ENCODE results near the gene BCDIN3D.

BCDIN3D gene

DNA sequence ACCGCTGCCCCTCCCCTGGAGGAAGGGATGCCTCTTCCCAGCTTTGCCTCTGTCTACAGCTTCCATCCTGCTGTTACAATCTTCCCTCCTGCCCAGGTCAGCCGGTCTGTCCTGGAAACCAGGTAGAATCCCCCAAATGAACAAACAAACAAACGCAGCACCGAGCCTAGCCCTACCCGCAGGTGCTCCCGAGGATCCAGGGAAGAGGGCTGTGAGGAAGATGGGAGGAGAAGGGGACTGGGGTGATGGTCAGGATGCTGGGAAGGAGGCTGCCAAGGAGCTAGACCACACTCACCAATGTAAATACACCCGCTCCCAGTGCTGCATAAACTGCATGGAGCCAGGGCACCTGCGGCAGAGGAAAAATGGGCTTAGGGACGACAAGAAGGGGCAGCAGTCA is 44.2 kb upstream of the BCDIN3D start:
- no peak for DNase-seq (ENCODE audit: low spot score)
- TF ChIP-seq, protein P1, sequence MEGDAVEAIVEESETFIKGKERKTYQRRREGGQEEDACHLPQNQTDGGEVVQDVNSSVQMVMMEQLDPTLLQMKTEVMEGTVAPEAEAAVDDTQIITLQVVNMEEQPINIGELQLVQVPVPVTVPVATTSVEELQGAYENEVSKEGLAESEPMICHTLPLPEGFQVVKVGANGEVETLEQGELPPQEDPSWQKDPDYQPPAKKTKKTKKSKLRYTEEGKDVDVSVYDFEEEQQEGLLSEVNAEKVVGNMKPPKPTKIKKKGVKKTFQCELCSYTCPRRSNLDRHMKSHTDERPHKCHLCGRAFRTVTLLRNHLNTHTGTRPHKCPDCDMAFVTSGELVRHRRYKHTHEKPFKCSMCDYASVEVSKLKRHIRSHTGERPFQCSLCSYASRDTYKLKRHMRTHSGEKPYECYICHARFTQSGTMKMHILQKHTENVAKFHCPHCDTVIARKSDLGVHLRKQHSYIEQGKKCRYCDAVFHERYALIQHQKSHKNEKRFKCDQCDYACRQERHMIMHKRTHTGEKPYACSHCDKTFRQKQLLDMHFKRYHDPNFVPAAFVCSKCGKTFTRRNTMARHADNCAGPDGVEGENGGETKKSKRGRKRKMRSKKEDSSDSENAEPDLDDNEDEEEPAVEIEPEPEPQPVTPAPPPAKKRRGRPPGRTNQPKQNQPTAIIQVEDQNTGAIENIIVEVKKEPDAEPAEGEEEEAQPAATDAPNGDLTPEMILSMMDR (IDR thresholded peaks at IDR 0.05; ENCODE audit: poor library complexity, severe bottlenecking), result no peak
- no peaks in the 10 kb centered on the region for H3K9me3 ChIP-seq (ENCODE audit: severe bottlenecking)
- no peaks in the 10 kb centered on the region for H3K27me3 ChIP-seq (ENCODE audit: insufficient read depth, poor library complexity, severe bottlenecking)
- H3K4me3 ChIP-seq (ENCODE audit: severe bottlenecking), result no peak overlapping the region
- no peak overlapping the region for H3K27ac ChIP-seq (ENCODE audit: poor library complexity, severe bottlenecking)
- H3K36me3 ChIP-seq (ENCODE audit: low read depth), result no peaks in the 10 kb centered on the region
- ATAC-seq (ENCODE audit: low read depth), result no peak
- no peaks in the 10 kb centered on the region for H3K4me1 ChIP-seq (ENCODE audit: insufficient read depth, poor library complexity, severe bottlenecking)

DNA sequence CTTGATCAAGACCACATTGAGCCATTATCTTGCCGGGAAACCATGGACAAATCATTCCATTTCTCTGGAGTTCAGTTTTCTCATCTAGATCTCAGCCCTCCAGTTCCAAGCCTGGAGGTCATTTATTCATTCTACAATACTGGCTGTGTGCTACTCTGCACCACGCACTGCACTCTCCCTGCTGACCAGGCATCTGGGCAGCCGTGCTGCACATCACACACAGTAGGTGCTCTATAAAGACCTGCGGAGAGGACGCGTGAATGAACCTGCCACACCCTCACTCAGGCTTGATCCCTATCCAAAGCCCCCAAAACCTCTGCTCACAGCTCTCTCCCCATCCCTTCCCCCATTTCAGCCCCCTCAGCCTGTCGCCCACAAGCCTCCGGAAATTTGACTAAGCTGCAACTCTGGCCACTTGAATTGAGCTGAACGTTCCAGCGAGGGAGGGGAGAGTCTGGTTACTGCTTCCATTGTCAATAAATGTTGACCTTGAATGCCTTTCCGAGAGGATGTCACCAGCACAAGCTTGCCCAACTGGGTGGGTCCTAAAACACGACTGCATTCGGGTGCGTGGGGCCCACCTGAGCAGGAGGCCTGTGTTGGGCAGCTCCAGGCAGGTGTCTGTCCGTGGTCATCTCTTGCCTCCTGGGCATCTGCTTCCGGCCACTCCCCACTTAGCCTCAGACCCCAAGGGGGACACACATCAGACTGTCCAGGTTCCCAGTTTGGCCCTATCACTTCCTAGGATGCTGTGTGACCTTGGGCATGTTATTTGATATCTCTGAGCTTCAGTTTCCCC is 43.0 kb upstream of the BCDIN3D start:
- Histone ChIP-seq H3K9me3 (ENCODE audit: severe bottlenecking) (no peaks in the 10 kb centered on the region), H3K27ac (ENCODE audit: poor library complexity, severe bottlenecking) (no peak overlapping the region), H3K36me3 (ENCODE audit: low read depth) (no peaks in the 10 kb centered on the region), H3K4me1 (ENCODE audit: insufficient read depth, poor library complexity, severe bottlenecking) (no peaks in the 10 kb centered on the region), H3K4me3 (ENCODE audit: severe bottlenecking) (no peak overlapping the region), H3K27me3 (ENCODE audit: insufficient read depth, poor library complexity, severe bottlenecking) (no peaks in the 10 kb centered on the region)
- TF ChIP-seq, protein P1 (IDR thresholded peaks at IDR 0.05; ENCODE audit: poor library complexity, severe bottlenecking), result no peak
- peak; percentile 23 for DNase-seq (ENCODE audit: low spot score)
- ATAC-seq (ENCODE audit: low read depth), result no peak

DNA sequence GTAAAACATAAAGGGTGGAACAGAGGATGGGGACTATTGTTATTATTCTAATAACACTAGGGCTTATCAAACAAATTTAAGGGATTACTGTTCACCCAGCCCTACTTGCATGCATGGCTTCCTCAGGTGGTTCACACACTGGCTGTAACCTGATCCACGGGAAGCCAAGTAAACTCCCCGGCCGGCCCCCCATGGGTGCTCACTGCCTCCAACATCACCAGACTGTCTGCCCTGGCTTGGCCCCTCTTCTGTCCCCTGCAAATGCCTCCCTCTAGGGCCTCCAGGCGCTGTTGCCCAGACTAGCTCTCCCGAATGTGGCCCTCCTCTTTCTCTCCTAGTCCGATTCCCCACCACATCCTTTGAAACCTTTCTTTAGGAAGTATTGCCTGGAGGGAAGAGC is 42.2 kb upstream of the BCDIN3D start:
- DNase-seq (ENCODE audit: low spot score) (peak; percentile 44), ATAC-seq (ENCODE audit: low read depth) (no peak)
- no peak overlapping the region for H3K4me3 ChIP-seq (ENCODE audit: severe bottlenecking)
- no peaks in the 10 kb centered on the region for H3K27me3 ChIP-seq (ENCODE audit: insufficient read depth, poor library complexity, severe bottlenecking)
- no peaks in the 10 kb centered on the region for H3K9me3 ChIP-seq (ENCODE audit: severe bottlenecking)
- H3K4me1 ChIP-seq (ENCODE audit: insufficient read depth, poor library complexity, severe bottlenecking), result no peaks in the 10 kb centered on the region
- H3K27ac ChIP-seq (ENCODE audit: poor library complexity, severe bottlenecking), result no peak overlapping the region
- TF ChIP-seq, protein P1 (IDR thresholded peaks at IDR 0.05; ENCODE audit: poor library complexity, severe bottlenecking), result no peak
- no peaks in the 10 kb centered on the region for H3K36me3 ChIP-seq (ENCODE audit: low read depth)

DNA sequence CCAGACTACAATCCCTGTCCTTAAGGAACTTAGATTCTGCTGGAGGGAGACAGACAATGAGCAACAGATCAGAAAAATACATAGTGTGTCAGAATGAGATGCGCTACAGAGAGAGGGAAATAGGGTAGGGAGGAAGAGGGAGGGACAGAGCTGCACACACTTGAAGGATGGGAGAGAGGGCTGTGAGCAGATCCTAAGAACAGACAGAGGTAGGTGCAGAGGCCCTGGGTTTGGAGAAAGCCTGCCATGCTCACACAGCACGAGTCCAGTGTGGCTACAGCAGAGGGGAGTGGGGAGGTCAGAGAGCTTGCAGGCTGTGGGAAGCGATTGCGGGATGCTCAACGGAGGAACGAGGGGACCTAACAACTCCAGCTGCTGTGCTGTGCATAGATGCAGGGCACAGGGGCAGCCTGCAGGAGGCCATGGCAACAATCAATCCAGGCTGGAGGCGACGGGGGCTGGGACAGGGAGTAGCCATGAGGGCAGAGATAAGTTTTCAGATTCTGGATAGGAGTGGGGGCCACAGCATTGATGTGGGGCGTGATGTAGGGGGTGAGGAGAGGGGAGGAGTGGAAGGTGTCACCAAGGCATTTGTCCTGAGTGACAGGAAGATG is 40.1 kb upstream of the BCDIN3D start:
- H3K4me3 ChIP-seq (ENCODE audit: severe bottlenecking), result no peak overlapping the region
- no peak for ATAC-seq (ENCODE audit: low read depth)
- H3K27ac ChIP-seq (ENCODE audit: poor library complexity, severe bottlenecking), result no peak overlapping the region
- no peaks in the 10 kb centered on the region for H3K4me1 ChIP-seq (ENCODE audit: insufficient read depth, poor library complexity, severe bottlenecking)
- DNase-seq (ENCODE audit: low spot score), result no peak
- no peaks in the 10 kb centered on the region for H3K27me3 ChIP-seq (ENCODE audit: insufficient read depth, poor library complexity, severe bottlenecking)
- no peaks in the 10 kb centered on the region for H3K36me3 ChIP-seq (ENCODE audit: low read depth)
- TF ChIP-seq, protein P1 (IDR thresholded peaks at IDR 0.05; ENCODE audit: poor library complexity, severe bottlenecking), result no peak
- no peaks in the 10 kb centered on the region for H3K9me3 ChIP-seq (ENCODE audit: severe bottlenecking)
